Left lung (tissue), 10 donors: Measurements from ENCODE around the gene SCN11A. TPM values are rescaled to one million over a fixed set of nuclear protein-coding genes. Genes with fewer than 3 reads are reported as not detected.

Experiments
- ATAC-seq: fragments of 200-7000 bp; cut with Tn5 transposase; one replicate; pipeline ENCODE4 v1.9.1; 2020; ENCODE audit warnings: moderate library complexity
- DNase-seq, 4 donors: peaks; one replicate each; pipeline ENCODE4 v3.0.0-alpha.2; 2013 to 2020
- H3K27ac ChIP-seq, 2 donors: fragments of 200-600 bp; sonication (generic) in 1 of 2; one replicate each; pipeline versions ENCODE4 v1.5.0 to v1.8.0; 2020 to 2021
- H3K27me3 ChIP-seq, 2 donors: fragments of 200-600 bp; sonication (generic) in 1 of 2; one replicate each; pipeline versions ENCODE4 v1.5.0 to v1.8.0; 2020 to 2021
- H3K36me3 ChIP-seq, 2 donors: fragments of 200-600 bp; sonication (generic) in 1 of 2; one replicate each; pipeline versions ENCODE4 v1.5.0 to v1.8.0; 2020 to 2021
- H3K4me1 ChIP-seq, 2 donors: fragments of 200-600 bp; one replicate each; pipeline ENCODE4 v1.8.0; 2021
- H3K4me3 ChIP-seq, 2 donors: fragments of 200-600 bp; sonication (generic) in 1 of 2; one replicate each; pipeline versions ENCODE4 v1.5.0 to v1.8.0; 2020 to 2021; ENCODE audit warnings: mild to moderate bottlenecking in 1 of 2
- H3K9me3 ChIP-seq, 2 donors: fragments of 200-600 bp; sonication (generic) in 1 of 2; one replicate each; pipeline versions ENCODE4 v1.5.0 to v1.8.0; 2020 to 2021
- CTCF ChIP-seq, 2 donors: fragments of 200-600 bp; sonication (generic) in 1 of 2; IDR thresholded peaks; one replicate each; pipeline versions ENCODE4 v1.5.0 to v1.8.0; 2021; ENCODE audit warnings: antibody characterized with exemption in 2 of 2
- intact Hi-C, 2 donors: fragments of 100-400 bp; cut with DNase I; formaldehyde crosslinking; loops; one replicate each; pipeline versions ENCODE4 v1.11.2 to v1.14.2; 2022
- polyA plus RNA-seq, 6 donors: library from polyadenylated mRNA; unstranded; fragments of 120-200 nt; gene quantifications; one replicate each; pipeline ENCODE4 v1.2.1, GENCODE V29; 2013; ENCODE audit not compliant: insufficient read length in 6 of 6
- total RNA-seq, 2 donors: library from RNA; stranded (reverse); fragmentation: NEBNext Ultra II Directional; extraction: Animal tissue kit (Norgen Biotek cat#: 25700); gene quantifications; one replicate each; pipeline ENCODE4 v1.2.1, GENCODE V29; 2021
- donor health status: DM: no; HTN: yes; CAD: no.
- donor health status: DM: no; HTN: no; CAD: no.

SCN11A gene
- total and polyA plus RNA-seq, 8 donors = 0.06 to 1.3 (median 0.81) TPM

- ATAC-seq (no peak), DNase-seq (no peak)
- Histone ChIP-seq H3K27ac (no peak overlapping the region), H3K27me3 (no peaks in the 10 kb centered on the region), H3K36me3 (peaks cover 0 to 45% of the 10 kb centered on the region in 2 donors), H3K4me3 (no peak overlapping the region), H3K4me1 (no peaks in the 10 kb centered on the region), H3K9me3 (no peaks in the 10 kb centered on the region)
- TF ChIP-seq CTCF (IDR thresholded peaks at IDR 0.05) = no peak
- intact Hi-C loops = no loop called here
Observed at GRCh38 chr3:39082666-39083313, 31.0 kb upstream of the SCN11A start.

- no peak overlapping the region for H3K27ac ChIP-seq
- H3K27me3 ChIP-seq = no peaks in the 10 kb centered on the region
- TF ChIP-seq CTCF (IDR thresholded peaks at IDR 0.05) = no peak
- H3K9me3 ChIP-seq = no peaks in the 10 kb centered on the region
- peaks cover 0 to 47% of the 10 kb centered on the region in 2 donors for H3K36me3 ChIP-seq
- no peak for DNase-seq
- no peaks in the 10 kb centered on the region for H3K4me1 ChIP-seq
- intact Hi-C loops = no loop called here
- H3K4me3 ChIP-seq = no peak overlapping the region
- no peak for ATAC-seq
Observed at GRCh38 chr3:39080026-39080425, 28.3 kb upstream of the SCN11A start.

- no peak for TF ChIP-seq CTCF (IDR thresholded peaks at IDR 0.05)
- Histone ChIP-seq H3K27ac (no peak overlapping the region), H3K4me1 (no peaks in the 10 kb centered on the region), H3K36me3 (peaks cover 0 to 47% of the 10 kb centered on the region in 2 donors), H3K9me3 (no peaks in the 10 kb centered on the region), H3K27me3 (no peaks in the 10 kb centered on the region), H3K4me3 (no peak overlapping the region)
- DNase-seq (no peak), ATAC-seq (no peak)
- intact Hi-C loops = no loop called here
Observed at GRCh38 chr3:39079530-39079929, 27.8 kb upstream of the SCN11A start.

GRCh38 chr3:39075910-39076309, 24.2 kb upstream of the SCN11A start:
- no peak for TF ChIP-seq CTCF (IDR thresholded peaks at IDR 0.05)
- no peaks in the 10 kb centered on the region for H3K9me3 ChIP-seq
- no peak overlapping the region for H3K27ac ChIP-seq
- DNase-seq (no peak), ATAC-seq (no peak)
- peaks cover 0 to 65% of the 10 kb centered on the region in 2 donors for H3K36me3 ChIP-seq
- no peak overlapping the region for H3K4me3 ChIP-seq
- intact Hi-C loops = no loop called here
- H3K4me1 ChIP-seq = no peaks in the 10 kb centered on the region
- H3K27me3 ChIP-seq = no peaks in the 10 kb centered on the region

GRCh38 chr3:39068556-39068955, 16.8 kb upstream of the SCN11A start:
- DNase-seq (no peak), ATAC-seq (no peak)
- Histone ChIP-seq H3K4me3 (no peak overlapping the region), H3K4me1 (no peaks in the 10 kb centered on the region), H3K9me3 (no peaks in the 10 kb centered on the region), H3K27me3 (no peaks in the 10 kb centered on the region), H3K36me3 (peaks cover 0 to 61% of the 10 kb centered on the region in 2 donors), H3K27ac (no peak overlapping the region)
- no peak for TF ChIP-seq CTCF (IDR thresholded peaks at IDR 0.05)
- intact Hi-C loops = no loop called here
